ENCODE results near the gene PXDC1.
"Not testable (repeated sequence)": the region's sequence is repeated elsewhere in the genome, so short reads cannot be mapped to it uniquely, and the experiment has no call there.

Gene PXDC1

DNA sequence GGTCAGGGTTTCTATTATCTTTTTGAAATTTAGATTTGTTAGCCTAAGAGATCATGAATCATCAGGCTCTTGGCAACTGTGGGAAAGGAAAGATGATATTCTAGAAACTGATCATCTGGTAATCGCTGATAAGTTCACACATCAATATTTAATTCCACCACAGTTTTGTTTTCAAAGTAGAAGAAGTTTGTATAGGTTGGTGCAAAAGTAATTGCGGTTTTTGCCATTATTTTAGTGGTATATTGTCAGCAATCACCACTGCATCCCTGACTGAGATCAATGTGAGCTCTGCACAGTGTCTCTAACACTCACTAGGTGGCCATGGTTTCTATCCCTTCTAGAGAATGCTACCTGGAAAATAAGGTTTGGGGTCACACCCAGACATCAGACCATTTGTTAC, 17.0 kb upstream of the PXDC1 start:
- Histone ChIP-seq H3K36me3 (ENCODE audit: control insufficient read depth, insufficient read depth, low read length) (no peaks in the 10 kb centered on the region), H3K79me1 (ENCODE audit: low read length) (no peaks in the 10 kb centered on the region), H3K18ac (ENCODE audit: low read length) (no peak overlapping the region), H3K27me3 (ENCODE audit: insufficient read depth, low read length, poor library complexity) (no peaks in the 10 kb centered on the region), H3K79me2 (ENCODE audit: control insufficient read depth, insufficient read depth, low read length) (no peaks in the 10 kb centered on the region), H4K8ac (ENCODE audit: low read depth, low read length) (no peak overlapping the region), H3K4ac (ENCODE audit: low read depth, low read length) (no peak overlapping the region), H4K5ac (ENCODE audit: low read length) (no peak overlapping the region), H3K4me3 (ENCODE audit: low read length) (no peak overlapping the region), H3K9ac (ENCODE audit: low read length) (no peak overlapping the region), H3K56ac (ENCODE audit: low read length) (no peak overlapping the region), H2BK5ac (ENCODE audit: low read length) (no peak overlapping the region), H2BK15ac (replicated peaks; ENCODE audit: low read depth) (no peak overlapping the region), H3K27ac (ENCODE audit: low read depth, low read length) (no peak overlapping the region), H2BK120ac (ENCODE audit: low read depth, low read length) (no peak overlapping the region), H3K23ac (ENCODE audit: low read length) (no peak overlapping the region), H3K4me2 (ENCODE audit: low read length) (no peak overlapping the region), H2AK5ac (ENCODE audit: low read length) (no peak overlapping the region), H3K4me1 (ENCODE audit: control insufficient read depth, low read depth, low read length) (peaks cover 2% of the 10 kb centered on the region)
- no peak for DNase-seq
- whole genome bisulfite sequencing (ENCODE audit: extremely low coverage, insufficient coverage, low lambda C conversion rate), result no CpG with 5 or more reads among the region's 2 CpGs

DNA sequence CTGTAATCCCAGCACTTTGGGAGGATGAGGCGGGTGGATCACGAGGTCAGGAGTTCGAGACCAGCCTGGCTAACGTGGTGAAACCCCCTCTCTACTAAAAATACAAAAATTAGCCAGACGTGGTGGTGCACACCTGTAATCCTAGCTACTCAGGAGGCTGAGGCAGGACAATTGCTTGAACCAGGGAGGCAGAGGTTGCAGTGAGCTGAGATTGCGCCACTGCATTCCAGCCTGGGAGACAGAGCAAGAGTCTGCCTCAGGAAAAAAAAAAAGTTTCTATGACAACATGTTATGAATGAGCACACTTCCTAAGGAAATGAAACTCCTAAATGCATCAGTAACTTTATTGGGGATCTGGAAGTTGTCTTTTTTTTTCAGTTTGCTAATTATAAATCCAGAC, 16.0 kb upstream of the PXDC1 start:
- H3K79me2 ChIP-seq (ENCODE audit: control insufficient read depth, insufficient read depth, low read length); DNase-seq; H4K8ac ChIP-seq (ENCODE audit: low read depth, low read length); H2BK15ac ChIP-seq (replicated peaks; ENCODE audit: low read depth); H3K4me3 ChIP-seq (ENCODE audit: low read length); H3K9ac ChIP-seq (ENCODE audit: low read length); H3K4ac ChIP-seq (ENCODE audit: low read depth, low read length); H3K36me3 ChIP-seq (ENCODE audit: control insufficient read depth, insufficient read depth, low read length); H3K79me1 ChIP-seq (ENCODE audit: low read length); H2BK120ac ChIP-seq (ENCODE audit: low read depth, low read length); H3K18ac ChIP-seq (ENCODE audit: low read length); H3K4me2 ChIP-seq (ENCODE audit: low read length); H2BK5ac ChIP-seq (ENCODE audit: low read length); H3K27me3 ChIP-seq (ENCODE audit: insufficient read depth, low read length, poor library complexity); H3K56ac ChIP-seq (ENCODE audit: low read length); H2AK5ac ChIP-seq (ENCODE audit: low read length); H4K5ac ChIP-seq (ENCODE audit: low read length); H3K23ac ChIP-seq (ENCODE audit: low read length); H3K4me1 ChIP-seq (ENCODE audit: control insufficient read depth, low read depth, low read length); H3K27ac ChIP-seq (ENCODE audit: low read depth, low read length): not testable (repeated sequence)
- no CpG with 5 or more reads among the region's 6 CpGs for WGBS (ENCODE audit: extremely low coverage, insufficient coverage, low lambda C conversion rate)

DNA sequence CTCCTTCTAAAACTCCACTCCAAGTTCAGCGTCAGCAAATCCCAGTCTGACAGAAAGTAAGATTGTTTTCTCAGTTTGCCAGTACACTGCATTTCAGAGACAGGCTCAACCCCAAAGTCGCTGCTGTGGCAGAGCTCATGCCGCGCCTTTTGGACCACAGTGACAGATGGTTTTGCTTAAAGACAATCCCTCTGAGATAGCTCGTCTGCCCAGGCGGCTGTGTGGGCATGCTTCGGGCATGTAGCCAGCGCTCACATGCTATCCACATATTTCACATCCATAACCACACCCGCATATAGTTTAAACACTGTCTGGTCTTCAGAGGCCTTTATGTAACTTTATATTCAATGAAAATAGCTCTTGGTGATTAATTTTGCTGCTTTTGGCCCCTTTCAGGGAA, 14.7 kb upstream of the PXDC1 start:
- H3K27me3 ChIP-seq (ENCODE audit: insufficient read depth, low read length, poor library complexity), result no peaks in the 10 kb centered on the region
- H2BK120ac ChIP-seq (ENCODE audit: low read depth, low read length), result no peak overlapping the region
- no peak overlapping the region for H2AK5ac ChIP-seq (ENCODE audit: low read length)
- no peak overlapping the region for H3K4me3 ChIP-seq (ENCODE audit: low read length)
- H3K4me2 ChIP-seq (ENCODE audit: low read length), result no peak overlapping the region
- H3K4ac ChIP-seq (ENCODE audit: low read depth, low read length), result no peak overlapping the region
- no peak for DNase-seq
- no peaks in the 10 kb centered on the region for H3K79me2 ChIP-seq (ENCODE audit: control insufficient read depth, insufficient read depth, low read length)
- no peak overlapping the region for H3K18ac ChIP-seq (ENCODE audit: low read length)
- no peak overlapping the region for H2BK15ac ChIP-seq (replicated peaks; ENCODE audit: low read depth)
- no CpG with 5 or more reads among the region's 9 CpGs for WGBS (ENCODE audit: extremely low coverage, insufficient coverage, low lambda C conversion rate)
- no peak overlapping the region for H3K9ac ChIP-seq (ENCODE audit: low read length)
- H3K36me3 ChIP-seq (ENCODE audit: control insufficient read depth, insufficient read depth, low read length), result no peaks in the 10 kb centered on the region
- H3K56ac ChIP-seq (ENCODE audit: low read length), result no peak overlapping the region
- H3K4me1 ChIP-seq (ENCODE audit: control insufficient read depth, low read depth, low read length), result peaks cover 2% of the 10 kb centered on the region
- no peaks in the 10 kb centered on the region for H3K79me1 ChIP-seq (ENCODE audit: low read length)
- no peak overlapping the region for H3K23ac ChIP-seq (ENCODE audit: low read length)
- no peak overlapping the region for H3K27ac ChIP-seq (ENCODE audit: low read depth, low read length)
- no peak overlapping the region for H4K5ac ChIP-seq (ENCODE audit: low read length)
- no peak overlapping the region for H2BK5ac ChIP-seq (ENCODE audit: low read length)
- H4K8ac ChIP-seq (ENCODE audit: low read depth, low read length), result no peak overlapping the region

DNA sequence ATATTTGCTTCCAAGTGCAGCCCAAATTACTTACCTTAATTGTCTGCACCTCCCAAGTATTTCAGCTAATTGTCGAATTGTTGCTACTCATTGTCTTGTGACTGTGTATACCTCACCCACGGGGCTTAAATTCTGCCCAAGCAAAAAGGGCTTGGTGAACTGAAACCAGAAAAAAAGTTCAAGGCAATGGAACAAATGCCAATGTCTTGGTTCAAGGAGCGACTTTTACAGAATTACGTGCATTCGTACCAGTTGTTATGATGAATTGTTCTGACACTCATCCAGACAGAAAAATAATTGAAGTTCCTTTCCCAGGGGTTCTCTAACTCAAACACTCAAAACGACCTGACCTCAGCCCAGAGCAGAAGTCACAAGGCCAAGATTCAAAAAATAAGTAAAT, 13.9 kb upstream of the PXDC1 start:
- Histone ChIP-seq H2BK5ac (ENCODE audit: low read length) (no peak overlapping the region), H4K5ac (ENCODE audit: low read length) (no peak overlapping the region), H3K36me3 (ENCODE audit: control insufficient read depth, insufficient read depth, low read length) (no peaks in the 10 kb centered on the region), H3K18ac (ENCODE audit: low read length) (no peak overlapping the region), H2BK15ac (replicated peaks; ENCODE audit: low read depth) (no peak overlapping the region), H3K4ac (ENCODE audit: low read depth, low read length) (no peak overlapping the region), H3K56ac (ENCODE audit: low read length) (no peak overlapping the region), H2BK120ac (ENCODE audit: low read depth, low read length) (no peak overlapping the region), H3K27me3 (ENCODE audit: insufficient read depth, low read length, poor library complexity) (no peaks in the 10 kb centered on the region), H2AK5ac (ENCODE audit: low read length) (no peak overlapping the region), H4K8ac (ENCODE audit: low read depth, low read length) (no peak overlapping the region), H3K27ac (ENCODE audit: low read depth, low read length) (no peak overlapping the region), H3K9ac (ENCODE audit: low read length) (no peak overlapping the region), H3K79me1 (ENCODE audit: low read length) (no peaks in the 10 kb centered on the region), H3K79me2 (ENCODE audit: control insufficient read depth, insufficient read depth, low read length) (no peaks in the 10 kb centered on the region), H3K4me2 (ENCODE audit: low read length) (no peak overlapping the region), H3K4me3 (ENCODE audit: low read length) (no peak overlapping the region), H3K4me1 (ENCODE audit: control insufficient read depth, low read depth, low read length) (peaks cover 2% of the 10 kb centered on the region), H3K23ac (ENCODE audit: low read length) (no peak overlapping the region)
- no CpG with 5 or more reads among the region's 6 CpGs for WGBS (ENCODE audit: extremely low coverage, insufficient coverage, low lambda C conversion rate)
- no peak for DNase-seq

DNA sequence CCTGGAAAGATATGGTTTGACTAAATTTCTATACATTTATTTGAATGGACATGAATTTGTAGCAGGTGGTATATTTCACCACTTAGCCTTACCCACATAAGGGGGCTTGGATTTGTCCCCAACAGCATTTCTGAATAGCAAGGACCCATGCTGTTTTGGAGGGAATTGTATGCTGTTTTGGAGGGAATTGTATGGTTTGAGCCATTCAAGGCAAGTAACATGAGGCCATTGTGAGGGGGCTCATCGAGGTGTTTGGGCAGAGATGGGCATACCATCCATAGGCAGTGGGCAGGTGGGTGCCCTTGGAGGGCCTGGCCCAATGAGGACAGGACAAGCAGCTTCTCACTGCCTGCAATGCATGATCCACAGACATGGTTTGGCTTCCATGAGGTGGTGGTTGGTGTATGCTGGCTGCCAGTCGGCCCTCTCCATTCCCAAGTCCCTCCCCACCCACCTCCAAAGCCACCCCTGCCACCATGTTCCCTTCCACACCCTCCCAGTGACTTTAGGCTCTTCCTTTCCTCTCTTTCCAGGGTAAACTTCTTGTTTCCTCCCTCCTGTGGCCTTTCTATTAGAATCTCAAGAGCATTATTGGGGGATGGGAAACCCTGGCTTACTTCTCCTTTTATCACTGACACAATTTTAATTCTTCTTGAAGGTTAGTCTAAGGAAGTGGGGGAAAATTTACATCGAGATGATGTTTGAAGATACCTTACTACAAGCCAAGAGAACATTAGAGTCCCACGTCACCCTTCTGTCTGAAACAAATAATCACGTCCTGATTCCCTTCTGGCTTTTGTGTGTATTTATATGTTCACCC, 13.2 kb upstream of the PXDC1 start:
- Histone ChIP-seq H3K23ac (ENCODE audit: low read length) (no peak overlapping the region), H2BK5ac (ENCODE audit: low read length) (no peak overlapping the region), H3K36me3 (ENCODE audit: control insufficient read depth, insufficient read depth, low read length) (no peaks in the 10 kb centered on the region), H3K56ac (ENCODE audit: low read length) (no peak overlapping the region), H3K4ac (ENCODE audit: low read depth, low read length) (no peak overlapping the region), H3K79me2 (ENCODE audit: control insufficient read depth, insufficient read depth, low read length) (no peaks in the 10 kb centered on the region), H3K4me3 (ENCODE audit: low read length) (no peak overlapping the region), H3K27ac (ENCODE audit: low read depth, low read length) (no peak overlapping the region), H2AK5ac (ENCODE audit: low read length) (no peak overlapping the region), H4K5ac (ENCODE audit: low read length) (no peak overlapping the region), H3K4me2 (ENCODE audit: low read length) (no peak overlapping the region), H2BK15ac (replicated peaks; ENCODE audit: low read depth) (no peak overlapping the region), H2BK120ac (ENCODE audit: low read depth, low read length) (no peak overlapping the region), H3K27me3 (ENCODE audit: insufficient read depth, low read length, poor library complexity) (no peaks in the 10 kb centered on the region), H4K8ac (ENCODE audit: low read depth, low read length) (no peak overlapping the region), H3K18ac (ENCODE audit: low read length) (no peak overlapping the region), H3K4me1 (ENCODE audit: control insufficient read depth, low read depth, low read length) (no peaks in the 10 kb centered on the region), H3K9ac (ENCODE audit: low read length) (no peak overlapping the region), H3K79me1 (ENCODE audit: low read length) (no peaks in the 10 kb centered on the region)
- no peak for DNase-seq
- no CpG with 5 or more reads among the region's 5 CpGs for WGBS (ENCODE audit: extremely low coverage, insufficient coverage, low lambda C conversion rate)

DNA sequence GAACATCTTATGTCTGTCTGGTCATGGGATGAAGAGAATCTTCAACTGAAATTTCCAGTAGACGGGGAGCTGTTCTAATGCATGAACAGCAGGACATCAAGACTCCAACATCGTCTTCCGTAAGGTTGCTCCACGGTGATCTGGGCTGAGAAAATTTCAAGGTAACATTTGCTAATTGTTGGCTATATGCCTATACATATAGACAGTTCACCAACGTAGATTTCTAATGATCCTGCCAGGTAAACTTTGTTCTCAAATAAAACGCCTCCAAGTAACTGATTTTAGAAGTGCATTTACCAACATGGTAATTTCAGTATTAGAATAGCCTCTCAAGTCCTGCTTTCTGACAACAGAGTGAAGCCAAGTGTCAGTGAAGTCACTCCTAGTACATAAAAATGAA, 11.3 kb upstream of the PXDC1 start:
- H3K23ac ChIP-seq (ENCODE audit: low read length), result no peak overlapping the region
- DNase-seq, result no peak
- H4K8ac ChIP-seq (ENCODE audit: low read depth, low read length), result no peak overlapping the region
- H4K5ac ChIP-seq (ENCODE audit: low read length), result no peak overlapping the region
- no peaks in the 10 kb centered on the region for H3K36me3 ChIP-seq (ENCODE audit: control insufficient read depth, insufficient read depth, low read length)
- H2BK120ac ChIP-seq (ENCODE audit: low read depth, low read length), result no peak overlapping the region
- no peaks in the 10 kb centered on the region for H3K27me3 ChIP-seq (ENCODE audit: insufficient read depth, low read length, poor library complexity)
- no peak overlapping the region for H2BK5ac ChIP-seq (ENCODE audit: low read length)
- H3K79me2 ChIP-seq (ENCODE audit: control insufficient read depth, insufficient read depth, low read length), result no peaks in the 10 kb centered on the region
- no peaks in the 10 kb centered on the region for H3K79me1 ChIP-seq (ENCODE audit: low read length)
- no peak overlapping the region for H3K27ac ChIP-seq (ENCODE audit: low read depth, low read length)
- no peaks in the 10 kb centered on the region for H3K4me1 ChIP-seq (ENCODE audit: control insufficient read depth, low read depth, low read length)
- H3K4me3 ChIP-seq (ENCODE audit: low read length), result no peak overlapping the region
- no peak overlapping the region for H3K56ac ChIP-seq (ENCODE audit: low read length)
- no peak overlapping the region for H2AK5ac ChIP-seq (ENCODE audit: low read length)
- WGBS (ENCODE audit: extremely low coverage, insufficient coverage, low lambda C conversion rate), result no CpG with 5 or more reads among the region's 6 CpGs
- no peak overlapping the region for H3K9ac ChIP-seq (ENCODE audit: low read length)
- H2BK15ac ChIP-seq (replicated peaks; ENCODE audit: low read depth), result no peak overlapping the region
- H3K4me2 ChIP-seq (ENCODE audit: low read length), result no peak overlapping the region
- no peak overlapping the region for H3K18ac ChIP-seq (ENCODE audit: low read length)
- no peak overlapping the region for H3K4ac ChIP-seq (ENCODE audit: low read depth, low read length)

Measured in mesendoderm (in vitro differentiated cells).